ENCODE data around the gene PRDM8.
"Not testable (repeated sequence)": the region's sequence is repeated elsewhere in the genome, so short reads cannot be mapped to it uniquely, and the experiment has no call there.

The PRDM8 gene

DNA sequence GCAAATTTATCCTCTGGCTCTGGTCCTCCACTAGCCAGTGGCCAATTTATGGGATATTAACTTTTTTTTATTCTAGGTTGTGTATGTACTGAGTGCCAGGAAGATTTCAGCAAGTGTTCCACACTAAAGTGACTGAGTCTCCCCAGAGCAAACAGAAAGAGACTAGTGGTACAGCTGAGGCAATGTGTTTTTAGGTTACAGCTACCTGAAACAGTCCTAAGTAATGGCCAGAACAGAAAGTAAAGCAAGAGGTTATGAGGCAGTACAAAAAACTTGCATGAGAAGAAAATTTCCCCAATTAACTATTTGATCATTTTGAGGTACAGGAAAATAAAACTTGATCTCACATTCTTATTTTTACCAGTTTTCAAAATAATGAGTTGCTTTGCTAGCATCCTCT, 31.2 kb downstream of the PRDM8 start:
- DNase-seq (ENCODE audit: low spot score) = no peak

DNA sequence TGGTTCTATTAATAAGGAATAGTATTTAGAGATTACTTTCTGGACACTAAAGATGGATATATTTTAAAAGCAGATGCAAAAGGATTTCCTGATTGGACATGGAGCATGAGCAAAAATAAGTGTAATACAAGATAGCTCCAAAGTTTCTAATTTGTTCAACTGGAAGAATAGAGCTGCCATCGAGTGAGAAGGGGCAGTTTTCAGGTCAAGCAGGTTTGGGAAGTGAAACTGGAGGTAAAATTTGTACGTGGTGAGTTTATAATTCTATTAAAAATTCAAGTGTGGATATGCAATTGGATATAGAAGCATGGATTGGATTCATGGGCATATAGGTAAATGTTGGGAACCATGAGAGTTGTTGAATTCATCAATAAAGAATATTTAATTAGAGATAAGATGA, 31.8 kb downstream of the PRDM8 start:
- no peak for DNase-seq (ENCODE audit: low spot score)

DNA sequence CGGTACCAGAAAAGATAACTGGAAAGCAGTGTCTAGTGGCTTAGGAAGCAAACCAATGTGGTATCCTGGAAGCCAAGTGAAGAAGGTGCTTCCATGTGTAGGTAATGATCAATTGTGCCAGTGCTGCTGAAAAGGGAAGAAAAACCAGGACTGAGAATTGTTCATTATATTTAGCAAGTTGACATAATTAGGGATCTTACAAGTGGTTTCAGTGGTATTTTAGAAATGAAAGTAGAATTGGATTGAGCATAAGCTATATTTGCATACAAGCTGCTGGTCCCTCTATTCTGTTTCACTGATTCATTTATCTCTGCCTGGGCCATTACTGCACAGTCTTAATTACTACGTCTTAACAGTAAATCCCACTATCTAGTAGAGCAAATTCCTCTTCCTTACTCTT, 32.3 kb downstream of the PRDM8 start:
- no peak for DNase-seq (ENCODE audit: low spot score)

DNA sequence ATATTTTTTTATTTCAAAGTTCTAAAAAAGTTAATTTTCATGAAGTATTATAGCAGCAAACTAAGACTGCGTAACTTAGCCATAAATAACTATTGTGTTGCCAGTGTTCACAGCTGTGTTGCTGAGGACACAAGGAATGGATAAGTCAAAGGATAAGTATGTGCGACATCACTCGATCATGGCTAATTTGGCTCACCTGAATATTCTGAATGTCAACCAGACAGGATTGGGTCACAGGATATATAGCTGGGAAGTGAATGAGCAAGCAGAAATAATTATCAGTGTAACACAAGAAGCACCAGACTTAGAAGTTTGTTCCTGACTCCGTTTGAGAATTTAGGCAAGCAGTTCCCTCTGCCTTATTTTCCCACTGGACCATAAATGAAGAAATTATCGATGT, 33.9 kb downstream of the PRDM8 start:
- no peak for DNase-seq (ENCODE audit: low spot score)

DNA sequence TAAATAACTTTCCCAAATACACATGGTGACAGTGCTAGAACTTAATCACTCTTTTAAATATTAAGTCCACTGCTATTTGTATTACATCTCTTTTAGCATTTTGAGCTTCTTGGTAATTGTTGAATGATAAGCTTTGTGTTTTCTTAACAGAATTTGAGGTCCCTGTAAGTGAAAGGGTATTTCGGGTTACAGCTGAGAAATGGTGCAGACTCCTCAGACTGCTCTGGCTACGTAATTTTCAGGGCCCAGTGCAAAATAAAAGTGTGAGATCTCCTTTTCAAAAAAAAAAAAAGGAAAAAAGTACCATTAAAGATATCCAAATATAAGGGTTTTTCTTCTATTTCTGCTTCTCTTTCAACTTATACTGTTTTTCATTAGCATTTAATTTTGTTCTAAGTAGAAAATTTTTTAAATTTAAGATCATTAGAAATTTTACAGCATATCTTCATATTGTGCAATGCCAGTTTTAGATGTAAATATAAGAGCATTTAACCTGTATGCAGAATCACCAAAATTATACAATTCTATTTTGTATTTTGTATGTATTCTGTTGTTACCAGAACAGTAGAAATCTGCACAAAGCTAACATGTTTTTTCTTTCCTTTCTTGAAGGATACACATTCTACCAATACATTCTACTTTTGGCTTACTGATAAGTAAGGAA, 35.5 kb downstream of the PRDM8 start:
- DNase-seq (ENCODE audit: low spot score) = no peak

DNA sequence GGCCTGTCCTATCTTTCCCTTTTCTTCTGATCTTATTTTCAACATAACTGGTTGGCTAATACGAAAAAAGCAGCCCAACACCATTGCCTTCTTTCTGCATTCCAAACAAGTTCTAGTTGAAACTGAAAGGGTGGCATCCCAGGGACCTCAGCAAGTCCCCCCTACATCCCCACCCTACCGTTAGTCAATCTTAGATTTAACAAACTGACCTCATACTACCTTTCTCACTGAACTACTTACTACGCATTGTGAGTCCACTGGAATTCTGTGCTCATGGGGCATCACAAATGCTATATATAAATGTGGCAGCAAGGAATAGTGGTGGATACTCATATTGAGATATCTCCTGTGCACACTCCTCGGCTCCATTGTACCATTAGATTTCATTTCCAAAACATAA, 36.1 kb downstream of the PRDM8 start:
- DNase-seq (ENCODE audit: low spot score) = no peak

GRCh38 chr4:80235451-80235850, 38.1 kb downstream of the PRDM8 start:
- no peak for DNase-seq (ENCODE audit: low spot score)

DNA sequence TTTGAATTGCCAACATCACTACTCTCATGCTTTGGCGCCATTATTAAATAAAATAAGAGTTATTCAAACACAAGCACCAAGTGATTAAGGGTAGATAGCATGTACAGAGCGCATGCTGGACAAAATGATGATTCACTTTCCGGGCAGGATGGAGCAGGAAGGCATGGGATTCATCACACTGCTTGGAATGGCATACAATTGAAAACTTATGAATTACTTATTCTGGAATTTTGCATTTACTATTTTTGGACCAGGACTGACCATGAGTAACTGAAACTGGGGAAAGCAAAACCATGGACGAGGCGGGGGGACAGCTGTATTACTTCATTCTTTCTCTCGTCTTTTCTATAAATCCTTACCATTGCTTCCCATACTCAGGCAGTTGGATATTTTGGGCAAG, 40.7 kb downstream of the PRDM8 start:
- DNase-seq (ENCODE audit: low spot score) = no peak

DNA sequence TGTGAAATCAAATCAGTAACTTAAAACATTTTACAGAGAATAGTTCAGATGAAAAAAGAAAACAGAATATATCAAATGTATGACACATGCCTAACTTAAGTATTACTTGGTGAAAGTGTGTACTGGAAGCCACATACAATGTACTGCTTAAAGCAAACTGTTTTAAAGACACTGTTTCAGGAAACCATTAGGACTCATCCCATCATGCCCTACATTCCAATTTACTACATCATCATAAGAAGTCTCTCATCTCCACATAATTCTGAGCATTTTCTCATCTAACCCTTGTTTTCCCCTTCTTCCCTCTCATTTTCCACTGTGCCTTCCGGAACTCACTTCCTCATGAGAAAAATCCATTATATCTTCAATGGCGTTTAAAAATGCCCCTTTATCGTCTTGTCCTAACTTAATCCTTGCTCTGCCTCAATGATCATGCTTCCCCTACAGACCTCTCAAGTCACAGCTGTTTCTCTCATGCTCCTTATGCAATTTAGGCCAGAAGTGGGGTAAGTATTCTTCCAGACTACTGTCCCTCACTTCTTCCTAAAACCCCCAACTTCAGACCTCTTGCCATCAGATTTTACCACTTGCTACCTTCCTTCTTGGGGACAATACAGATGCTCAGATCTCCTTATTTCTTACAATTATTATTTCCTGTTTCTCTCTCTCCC, 42.3 kb downstream of the PRDM8 start:
- no peak for DNase-seq (ENCODE audit: low spot score)

- DNase-seq (ENCODE audit: low spot score) = no peak
Measured at GRCh38 chr4:80240976-80241375, 43.7 kb downstream of the PRDM8 start.

GRCh38 chr4:80243274-80244018, 46.1 kb downstream of the PRDM8 start:
- peak; percentile 98 for DNase-seq (ENCODE audit: low spot score)

- not testable (repeated sequence) for DNase-seq (ENCODE audit: low spot score)
Measured at GRCh38 chr4:80247484-80247883, 50.2 kb downstream of the PRDM8 start.

- peak; percentile 69 for DNase-seq (ENCODE audit: low spot score)
Measured at GRCh38 chr4:80249144-80249543, 51.8 kb downstream of the PRDM8 start.

- no peak for DNase-seq (ENCODE audit: low spot score)
Measured at GRCh38 chr4:80252427-80252826, 55.1 kb downstream of the PRDM8 start.

- no peak for DNase-seq (ENCODE audit: low spot score)
Measured at GRCh38 chr4:80252953-80253352, 55.6 kb downstream of the PRDM8 start.

DNA sequence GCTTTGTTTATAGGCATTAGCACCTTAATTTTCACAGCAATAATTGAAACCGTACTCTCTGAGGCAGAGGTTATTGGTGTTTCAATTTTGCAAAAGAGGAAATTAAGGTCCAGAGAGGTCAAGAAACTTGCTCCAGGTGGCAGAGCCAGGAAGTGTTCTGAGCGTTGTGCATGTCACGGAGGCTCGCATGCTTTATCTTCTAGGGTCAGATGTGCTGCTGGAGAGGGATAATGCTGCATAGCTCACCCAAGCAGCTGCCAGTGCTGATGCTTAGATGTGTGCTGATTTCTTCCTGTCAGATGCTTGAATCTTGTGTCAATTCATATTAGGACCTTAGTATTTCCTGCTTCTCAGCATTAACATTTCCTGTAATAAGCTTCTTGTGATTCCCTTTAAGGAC, 56.2 kb downstream of the PRDM8 start:
- no peak for DNase-seq (ENCODE audit: low spot score)
